ENCODE measurements around the gene CTSH.

- TF ChIP-seq CTCF (IDR thresholded peaks at IDR 0.05), result no peak
- TF ChIP-seq POLR2A (IDR thresholded peaks at IDR 0.05), result no peak
- no peak for TF ChIP-seq POLR2AphosphoS5 (IDR thresholded peaks at IDR 0.05)
- TF ChIP-seq EP300 (IDR thresholded peaks at IDR 0.05; ENCODE audit: low read depth), result no peak
These were observed 21.1 kb downstream of the CTSH start for GRCh38 chr15:78923480-78924360.

All from transverse colon (tissue), 4 donors.